LNCAP (cell line): Measurements from ENCODE around the gene FAM170B.

ENCODE experiments used
- TF ChIP-seq, protein P1 (sequence below): fragments of 450-650 bp; IDR thresholded peaks from 2 replicates; pipeline ENCODE4 v1.5.1; 2017; ENCODE audit warnings: mild to moderate bottlenecking

The FAM170B gene

DNA sequence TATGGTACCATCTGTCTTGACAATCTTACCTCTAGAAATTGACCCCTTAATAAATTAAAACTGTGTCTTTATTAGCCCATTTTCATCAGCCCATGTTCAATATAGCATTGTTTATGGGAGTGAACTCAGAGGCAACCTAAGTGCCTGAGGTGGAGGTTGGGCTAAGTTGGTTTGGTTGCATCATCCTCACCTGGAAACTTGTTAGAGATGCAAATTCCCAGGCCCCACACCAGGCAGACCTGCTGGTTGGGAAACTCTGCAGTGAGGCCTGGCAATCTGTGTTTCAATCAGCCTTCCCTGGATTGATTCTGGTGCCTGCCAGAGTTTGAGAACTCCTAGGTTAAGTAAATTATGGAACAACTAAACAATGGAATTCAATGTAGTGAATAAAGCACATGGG is 9.4 kb upstream of the FAM170B start:
- TF ChIP-seq, protein P1, sequence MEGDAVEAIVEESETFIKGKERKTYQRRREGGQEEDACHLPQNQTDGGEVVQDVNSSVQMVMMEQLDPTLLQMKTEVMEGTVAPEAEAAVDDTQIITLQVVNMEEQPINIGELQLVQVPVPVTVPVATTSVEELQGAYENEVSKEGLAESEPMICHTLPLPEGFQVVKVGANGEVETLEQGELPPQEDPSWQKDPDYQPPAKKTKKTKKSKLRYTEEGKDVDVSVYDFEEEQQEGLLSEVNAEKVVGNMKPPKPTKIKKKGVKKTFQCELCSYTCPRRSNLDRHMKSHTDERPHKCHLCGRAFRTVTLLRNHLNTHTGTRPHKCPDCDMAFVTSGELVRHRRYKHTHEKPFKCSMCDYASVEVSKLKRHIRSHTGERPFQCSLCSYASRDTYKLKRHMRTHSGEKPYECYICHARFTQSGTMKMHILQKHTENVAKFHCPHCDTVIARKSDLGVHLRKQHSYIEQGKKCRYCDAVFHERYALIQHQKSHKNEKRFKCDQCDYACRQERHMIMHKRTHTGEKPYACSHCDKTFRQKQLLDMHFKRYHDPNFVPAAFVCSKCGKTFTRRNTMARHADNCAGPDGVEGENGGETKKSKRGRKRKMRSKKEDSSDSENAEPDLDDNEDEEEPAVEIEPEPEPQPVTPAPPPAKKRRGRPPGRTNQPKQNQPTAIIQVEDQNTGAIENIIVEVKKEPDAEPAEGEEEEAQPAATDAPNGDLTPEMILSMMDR, result no peak

DNA sequence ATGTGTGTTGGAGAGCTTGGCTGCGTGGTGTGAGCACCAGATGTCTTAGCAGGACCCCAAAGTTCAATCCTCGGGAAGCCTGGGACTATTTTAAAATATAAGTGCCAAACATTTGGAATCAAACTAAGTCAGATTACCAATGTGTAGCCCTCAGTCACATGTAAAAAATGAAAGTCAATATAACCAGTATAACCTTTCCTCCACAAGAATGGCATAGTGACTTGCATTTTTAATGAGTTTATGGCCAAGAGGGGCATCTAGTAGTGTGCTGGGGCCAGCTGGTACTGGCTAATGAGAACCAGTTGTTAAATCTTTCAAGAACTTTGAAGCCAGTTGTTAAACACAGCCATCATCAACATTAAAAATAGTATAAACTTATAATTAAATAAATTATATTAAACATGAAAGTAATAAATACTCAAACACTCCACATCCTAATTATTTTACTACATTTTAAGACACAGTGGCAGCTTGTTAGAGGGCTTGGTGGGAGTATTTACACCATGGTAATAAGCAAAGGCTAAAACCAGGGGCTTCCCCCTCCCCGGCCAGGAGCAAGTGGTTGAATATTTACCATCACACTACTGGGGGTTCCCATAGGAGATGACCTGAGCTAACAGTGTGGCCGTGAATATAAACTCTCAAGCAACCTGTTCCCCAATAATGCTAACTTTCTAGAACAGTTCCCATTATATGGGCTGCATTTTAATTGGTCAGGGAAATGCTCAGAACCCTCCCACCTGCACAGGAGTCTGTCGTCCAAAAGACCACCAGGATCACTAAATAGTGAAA is 7.9 kb upstream of the FAM170B start:
- TF ChIP-seq, protein P1, result no peak

DNA sequence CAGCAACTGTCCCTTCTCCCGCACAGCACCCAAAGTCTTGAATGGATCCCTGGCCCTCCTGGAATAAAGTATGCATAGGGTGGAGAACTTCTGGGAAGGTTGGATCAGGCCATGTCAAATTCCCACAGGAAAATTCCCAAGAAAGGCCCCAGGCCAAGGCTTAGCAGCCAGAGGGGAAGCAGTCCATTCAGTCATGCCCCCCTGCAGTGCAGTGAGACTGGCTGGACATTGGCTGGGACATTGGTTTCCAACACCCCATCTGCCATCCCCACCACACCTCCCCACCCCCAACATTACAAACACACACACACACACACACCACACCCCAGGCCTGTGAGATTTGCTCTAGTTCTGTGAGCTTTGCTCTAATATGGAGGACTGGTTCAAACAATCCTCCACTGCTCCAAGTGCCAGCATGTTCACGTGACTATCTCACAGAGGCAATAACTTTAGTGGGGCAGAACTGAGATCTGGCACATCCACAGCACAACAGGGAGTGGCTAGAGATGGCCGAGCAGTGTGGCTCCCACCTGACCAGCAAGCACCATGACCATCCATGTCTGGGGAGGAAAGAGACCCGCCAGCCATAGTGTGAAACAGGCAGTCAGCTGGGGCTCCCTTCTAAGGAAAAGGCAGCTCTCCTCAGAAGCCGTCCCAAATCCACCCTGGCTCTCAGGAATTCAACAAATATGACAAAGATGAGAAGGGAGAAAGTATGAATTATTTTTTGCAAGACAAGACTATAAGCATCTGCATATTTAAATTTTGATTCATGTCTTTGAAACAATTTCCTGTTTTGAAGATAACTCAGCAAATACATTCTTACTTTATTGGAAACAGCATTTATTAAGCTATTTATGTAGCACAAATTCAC is 6.7 kb upstream of the FAM170B start:
- TF ChIP-seq, protein P1, result no peak

DNA sequence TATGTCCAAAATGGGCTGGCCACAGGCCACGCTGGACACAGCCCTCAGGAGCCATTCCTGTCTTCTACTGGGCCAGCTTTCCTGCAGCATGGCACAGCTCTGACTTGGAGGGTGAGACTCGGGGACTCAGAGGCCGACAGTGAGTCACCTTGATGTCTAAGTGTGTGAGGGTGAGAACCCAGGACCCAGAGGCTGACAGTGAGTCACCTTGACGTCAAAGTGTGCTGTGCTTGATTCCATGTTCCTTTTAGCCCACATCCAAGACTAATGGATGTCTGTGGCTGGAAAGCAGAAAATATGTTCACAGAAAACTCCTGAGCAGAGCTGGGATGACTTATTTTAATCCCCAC is 6.0 kb upstream of the FAM170B start:
- TF ChIP-seq, protein P1, result no peak

DNA sequence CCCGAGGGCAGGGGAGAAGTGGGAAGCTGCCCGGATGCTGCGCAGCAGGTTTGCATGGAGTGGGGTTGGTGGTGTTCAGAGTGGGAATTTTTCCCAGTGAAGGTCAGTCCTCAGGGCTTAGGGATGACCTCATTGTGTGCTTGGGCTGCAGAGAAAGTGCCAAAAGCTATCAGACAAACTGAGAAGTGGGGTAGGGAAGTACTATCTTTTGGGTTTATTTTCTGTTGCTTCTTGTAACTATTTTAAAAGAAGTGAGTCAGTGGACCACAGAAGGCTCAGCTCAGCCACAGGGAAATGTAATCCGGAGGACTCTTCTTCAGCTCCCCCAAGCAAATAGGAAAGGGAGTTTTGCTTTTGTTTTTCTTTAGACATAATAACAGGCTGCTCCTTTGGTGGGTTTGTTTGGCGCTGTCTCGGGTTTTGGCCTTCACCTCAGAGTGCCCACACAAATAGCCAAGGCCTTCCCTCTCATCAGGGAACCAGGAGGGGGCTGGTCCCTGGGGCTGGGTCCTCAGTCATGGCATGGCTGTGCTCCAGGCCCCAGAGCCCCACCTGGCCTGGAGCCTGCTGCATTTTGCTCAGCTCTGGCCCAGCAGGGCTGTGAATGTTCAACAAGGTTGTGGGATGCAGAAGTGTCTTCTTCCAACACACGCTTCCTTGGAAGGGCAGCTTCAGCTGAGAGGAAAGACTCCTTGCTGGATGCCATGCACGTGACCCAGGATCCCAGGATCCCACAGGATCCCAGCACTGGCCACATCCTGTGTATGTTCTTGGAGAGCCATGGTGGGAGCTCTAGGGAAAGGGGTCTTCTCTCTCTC is 5.4 kb upstream of the FAM170B start:
- TF ChIP-seq, protein P1, result no peak

DNA sequence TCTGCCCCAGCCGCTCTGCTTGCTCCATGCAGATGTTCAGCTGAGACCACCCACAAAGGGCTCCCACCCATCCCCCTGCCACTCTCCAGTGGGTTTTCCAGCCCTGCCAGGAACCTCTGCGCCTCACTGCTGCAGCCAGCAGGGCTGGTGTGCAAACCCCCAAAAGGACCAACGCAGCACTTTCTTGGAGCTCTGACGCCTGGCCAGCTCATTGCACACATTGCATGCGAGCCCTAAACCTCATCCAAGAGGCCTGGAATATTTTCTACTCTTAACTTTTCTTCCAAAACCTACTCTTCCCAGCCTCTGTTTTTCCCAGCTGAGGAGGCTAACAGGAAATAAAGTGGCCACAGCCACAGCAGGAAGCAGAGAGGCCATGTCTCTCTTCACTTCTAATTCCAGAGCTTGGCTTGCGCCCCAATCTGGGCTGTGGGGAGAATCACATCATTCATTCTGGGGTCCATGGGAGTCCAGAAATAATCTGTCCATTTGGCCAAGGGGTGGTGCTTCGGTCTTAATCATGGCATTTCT is 4.6 kb upstream of the FAM170B start:
- TF ChIP-seq, protein P1, result no peak

DNA sequence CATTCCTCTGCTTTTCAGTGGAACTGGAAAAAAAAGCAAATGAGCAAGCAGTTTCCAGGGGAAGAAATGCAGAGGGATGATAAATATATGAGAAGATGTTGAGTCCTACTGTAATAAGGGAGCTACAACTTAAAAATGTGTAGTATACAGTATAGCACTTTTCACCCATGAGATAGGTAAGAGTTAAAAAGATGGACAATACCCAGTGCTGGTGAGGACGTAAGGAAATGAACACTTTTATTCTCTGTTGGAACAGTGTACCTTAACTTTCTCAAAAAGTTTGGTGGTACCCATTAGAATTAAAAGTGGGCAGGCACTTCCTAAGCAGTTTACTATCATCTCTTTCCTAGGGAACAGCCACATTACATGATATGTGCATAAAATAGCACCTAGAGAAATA is 2.7 kb upstream of the FAM170B start:
- TF ChIP-seq, protein P1, result no peak
